MM.1S (cell line): ENCODE data around the gene TMBIM4.

Source experiments
- EZH2 ChIP-seq: fragments of 300-600 bp; sonication (generic); optimal IDR thresholded peaks from 2 replicates; pipeline ENCODE3; 2017; ENCODE audit warnings: low read depth, mild to moderate bottlenecking, antibody characterized with exemption, low read length, mixed read lengths
- EZH2phosphoT487 ChIP-seq: fragments of 300-600 bp; sonication (generic); IDR thresholded peaks from 2 replicates; pipeline ENCODE4 v1.6.1; 2018; ENCODE audit warnings: antibody characterized with exemption, low read length
- TF ChIP-seq, protein P1 (sequence below): fragments of 300-600 bp; sonication (generic); IDR thresholded peaks from 2 replicates; pipeline ENCODE4 v1.5.1; 2016; ENCODE audit warnings: antibody characterized with exemption, low read length, mixed read lengths

DNA sequence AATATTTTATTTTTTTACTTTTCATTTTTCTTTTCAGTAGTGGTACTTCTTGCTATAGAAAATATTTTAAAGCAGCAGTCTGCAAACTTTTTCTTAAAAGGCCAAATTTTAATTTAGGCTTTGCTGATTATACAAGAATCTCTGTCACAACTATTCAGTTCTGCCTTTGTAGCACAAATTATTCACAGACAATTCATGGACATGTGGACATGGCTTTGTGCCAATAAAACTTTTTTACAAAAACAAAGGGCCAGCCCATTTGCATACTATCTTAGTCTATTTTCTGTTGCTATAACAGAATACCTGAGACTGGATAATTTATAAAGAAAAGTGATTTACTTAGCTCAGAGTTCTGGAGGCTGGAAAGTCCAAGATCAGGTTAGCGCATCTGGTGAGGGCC is 56.3 kb downstream of the TMBIM4 start:
- TF ChIP-seq, protein P1, sequence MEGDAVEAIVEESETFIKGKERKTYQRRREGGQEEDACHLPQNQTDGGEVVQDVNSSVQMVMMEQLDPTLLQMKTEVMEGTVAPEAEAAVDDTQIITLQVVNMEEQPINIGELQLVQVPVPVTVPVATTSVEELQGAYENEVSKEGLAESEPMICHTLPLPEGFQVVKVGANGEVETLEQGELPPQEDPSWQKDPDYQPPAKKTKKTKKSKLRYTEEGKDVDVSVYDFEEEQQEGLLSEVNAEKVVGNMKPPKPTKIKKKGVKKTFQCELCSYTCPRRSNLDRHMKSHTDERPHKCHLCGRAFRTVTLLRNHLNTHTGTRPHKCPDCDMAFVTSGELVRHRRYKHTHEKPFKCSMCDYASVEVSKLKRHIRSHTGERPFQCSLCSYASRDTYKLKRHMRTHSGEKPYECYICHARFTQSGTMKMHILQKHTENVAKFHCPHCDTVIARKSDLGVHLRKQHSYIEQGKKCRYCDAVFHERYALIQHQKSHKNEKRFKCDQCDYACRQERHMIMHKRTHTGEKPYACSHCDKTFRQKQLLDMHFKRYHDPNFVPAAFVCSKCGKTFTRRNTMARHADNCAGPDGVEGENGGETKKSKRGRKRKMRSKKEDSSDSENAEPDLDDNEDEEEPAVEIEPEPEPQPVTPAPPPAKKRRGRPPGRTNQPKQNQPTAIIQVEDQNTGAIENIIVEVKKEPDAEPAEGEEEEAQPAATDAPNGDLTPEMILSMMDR = no peak
- no peak for TF ChIP-seq EZH2
- TF ChIP-seq EZH2phosphoT487 = no peak
